Inflammatory macrophage (primary cell): ENCODE measurements around the gene RAB3IP.
A peak's percentile ranks its signal among the peaks of the same experiment; 100 is the strongest.

Experiments
- DNase-seq, 2 donors: peaks; one replicate each; pipeline ENCODE4 v3.0.0-alpha.2; 2020 to 2022
- total RNA-seq, 18 experiments: gene quantifications; one replicate each; lab custom pipeline; 2026; ENCODE audit warnings: mixed read lengths in 6 of 18, inconsistent platforms in 2 of 18; lab: John Stamatoyannopoulos, UW

The RAB3IP gene
- total RNA-seq: 3.5 to 10.7 (median 6.6) reads per million in 18 experiments

- DNase-seq: peak; percentile 78 to 90
Measured at GRCh38 chr12:69738351-69739286, at the start of gene RAB3IP. Gene RAB3IP (plus strand): TSS chr12:69738860. CDS start chr12:69755409, 16,549 bp downstream.

GRCh38 chr12:69689638-69690037 lies 49.0 kb upstream of the RAB3IP start:
- DNase-seq: no peak

GRCh38 chr12:69694123-69694522 lies 44.5 kb upstream of the RAB3IP start:
- DNase-seq: no peak

- DNase-seq: no peak
Measured at GRCh38 chr12:69698054-69698453, 40.6 kb upstream of the RAB3IP start.

- DNase-seq: no peak
Measured at GRCh38 chr12:69698769-69699540, 39.7 kb upstream of the RAB3IP start, which contains the start of gene BEST3. Gene BEST3 (minus strand): TSS chr12:69699303. CDS start chr12:69697798, 1,505 bp downstream.

GRCh38 chr12:69701826-69702225 lies 36.8 kb upstream of the RAB3IP start:
- no peak for DNase-seq

- DNase-seq: no peak
Measured at GRCh38 chr12:69703146-69703642, 35.5 kb upstream of the RAB3IP start.

GRCh38 chr12:69704357-69704756 lies 34.3 kb upstream of the RAB3IP start:
- no peak for DNase-seq

GRCh38 chr12:69708649-69709048 lies 30.0 kb upstream of the RAB3IP start:
- DNase-seq: no peak

GRCh38 chr12:69712826-69713225 lies 25.8 kb upstream of the RAB3IP start:
- no peak for DNase-seq

GRCh38 chr12:69714542-69714941 lies 24.1 kb upstream of the RAB3IP start:
- DNase-seq: no peak

GRCh38 chr12:69719336-69720316 lies 19.0 kb upstream of the RAB3IP start:
- no peak for DNase-seq

GRCh38 chr12:69720750-69721149 lies 17.9 kb upstream of the RAB3IP start:
- DNase-seq: no peak

GRCh38 chr12:69726922-69727321 lies 11.7 kb upstream of the RAB3IP start:
- DNase-seq: no peak

- DNase-seq: no peak
Measured at GRCh38 chr12:69732088-69732487, 6.6 kb upstream of the RAB3IP start.

GRCh38 chr12:69733638-69734037 lies 5.0 kb upstream of the RAB3IP start:
- no peak for DNase-seq

- peak; percentile 41 to 53 for DNase-seq
Measured at GRCh38 chr12:69739287-69740191, 879 bp downstream of the RAB3IP start.

- no peak for DNase-seq
Measured at GRCh38 chr12:69744109-69744508, 5.4 kb downstream of the RAB3IP start.

- DNase-seq: no peak
Measured at GRCh38 chr12:69751476-69751875, 12.8 kb downstream of the RAB3IP start.

- no peak for DNase-seq
Measured at GRCh38 chr12:69755302-69755701, 16.6 kb downstream of the RAB3IP start.
